Lower leg skin (tissue), 3 donors: ENCODE results near the gene L3HYPDH.
"Not testable (repeated sequence)": the region's sequence is repeated elsewhere in the genome, so short reads cannot be mapped to it uniquely, and the experiment has no call there.

Experiments used
- POLR2A ChIP-seq, 2 donors: fragments of 450-650 bp; IDR thresholded peaks; one replicate each; pipeline ENCODE4 v1.6.1; 2016 to 2017; ENCODE audit warnings: antibody characterized with exemption in 2 of 2, mild to moderate bottlenecking in 1 of 2, moderate library complexity in 1 of 2
- TF ChIP-seq, protein P1 (sequence below), 3 donors: fragments of 450-650 bp; IDR thresholded peaks; one replicate each; pipeline ENCODE4 v1.5.1; 2016; ENCODE audit warnings: antibody characterized with exemption in 3 of 3, mild to moderate bottlenecking in 3 of 3, moderate library complexity in 2 of 3

GRCh38 chr14:59448673-59449072 lies 35.5 kb downstream of the L3HYPDH start:
- TF ChIP-seq, protein P1, sequence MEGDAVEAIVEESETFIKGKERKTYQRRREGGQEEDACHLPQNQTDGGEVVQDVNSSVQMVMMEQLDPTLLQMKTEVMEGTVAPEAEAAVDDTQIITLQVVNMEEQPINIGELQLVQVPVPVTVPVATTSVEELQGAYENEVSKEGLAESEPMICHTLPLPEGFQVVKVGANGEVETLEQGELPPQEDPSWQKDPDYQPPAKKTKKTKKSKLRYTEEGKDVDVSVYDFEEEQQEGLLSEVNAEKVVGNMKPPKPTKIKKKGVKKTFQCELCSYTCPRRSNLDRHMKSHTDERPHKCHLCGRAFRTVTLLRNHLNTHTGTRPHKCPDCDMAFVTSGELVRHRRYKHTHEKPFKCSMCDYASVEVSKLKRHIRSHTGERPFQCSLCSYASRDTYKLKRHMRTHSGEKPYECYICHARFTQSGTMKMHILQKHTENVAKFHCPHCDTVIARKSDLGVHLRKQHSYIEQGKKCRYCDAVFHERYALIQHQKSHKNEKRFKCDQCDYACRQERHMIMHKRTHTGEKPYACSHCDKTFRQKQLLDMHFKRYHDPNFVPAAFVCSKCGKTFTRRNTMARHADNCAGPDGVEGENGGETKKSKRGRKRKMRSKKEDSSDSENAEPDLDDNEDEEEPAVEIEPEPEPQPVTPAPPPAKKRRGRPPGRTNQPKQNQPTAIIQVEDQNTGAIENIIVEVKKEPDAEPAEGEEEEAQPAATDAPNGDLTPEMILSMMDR (IDR thresholded peaks at IDR 0.05): not testable (repeated sequence)
- TF ChIP-seq POLR2A (IDR thresholded peaks at IDR 0.05): not testable (repeated sequence)
